Stimulated activated CD4-positive, alpha-beta T cell treated with anti-CD3 and anti-CD28 coated beads, Interleukin-12 subunit alpha, Interleukin-12 subunit beta, amount 100 ng/mL, for 24 hours (primary cell): ENCODE measurements around the gene PCK2.

Experiments
- DNase-seq, 2 experiments: peaks; one replicate each; pipeline ENCODE4 v3.0.0-alpha.2; 2020; ENCODE audit warnings: low read depth in 2 of 2

PCK2 gene

DNA sequence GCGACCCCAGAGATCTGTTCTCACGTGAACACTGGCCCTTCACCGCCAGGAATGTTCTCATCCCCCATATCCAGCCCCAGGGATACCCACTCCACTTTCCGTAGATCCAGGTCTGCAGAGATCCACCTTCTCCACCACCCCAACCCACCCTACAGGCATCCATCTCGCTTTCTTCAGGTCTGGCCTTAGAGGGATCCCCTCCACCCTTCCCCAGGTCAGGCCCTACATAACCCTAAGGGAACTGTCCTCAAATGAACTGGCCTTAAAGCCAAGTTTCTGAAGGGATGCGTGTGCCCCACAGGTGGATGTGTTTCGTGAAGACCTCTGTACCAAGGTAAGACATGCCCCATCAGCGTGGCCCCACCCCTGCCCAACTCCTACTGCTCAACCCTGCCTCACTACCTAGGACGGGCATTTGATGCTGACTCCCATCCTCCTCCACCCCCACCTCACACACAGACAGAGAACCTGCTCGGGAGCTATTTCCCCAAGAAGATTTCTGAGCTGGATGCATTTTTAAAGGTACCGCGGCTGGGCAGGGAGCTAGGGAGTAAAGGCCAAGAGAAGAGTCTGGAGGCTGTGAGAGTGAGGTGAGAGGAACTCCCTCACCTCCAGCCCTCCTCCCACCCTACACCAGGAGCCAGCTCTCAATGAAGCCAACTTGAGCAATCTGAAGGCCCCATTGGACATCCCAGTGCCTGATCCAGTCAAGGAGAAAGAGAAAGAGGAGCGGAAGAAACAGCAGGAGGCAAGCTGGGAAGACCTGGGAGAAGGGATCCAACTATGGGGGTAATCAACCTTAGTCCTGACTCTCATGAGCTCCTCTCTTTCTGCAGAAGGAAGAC is 42.8 kb downstream of the PCK2 start:
- DNase-seq = no peak

DNA sequence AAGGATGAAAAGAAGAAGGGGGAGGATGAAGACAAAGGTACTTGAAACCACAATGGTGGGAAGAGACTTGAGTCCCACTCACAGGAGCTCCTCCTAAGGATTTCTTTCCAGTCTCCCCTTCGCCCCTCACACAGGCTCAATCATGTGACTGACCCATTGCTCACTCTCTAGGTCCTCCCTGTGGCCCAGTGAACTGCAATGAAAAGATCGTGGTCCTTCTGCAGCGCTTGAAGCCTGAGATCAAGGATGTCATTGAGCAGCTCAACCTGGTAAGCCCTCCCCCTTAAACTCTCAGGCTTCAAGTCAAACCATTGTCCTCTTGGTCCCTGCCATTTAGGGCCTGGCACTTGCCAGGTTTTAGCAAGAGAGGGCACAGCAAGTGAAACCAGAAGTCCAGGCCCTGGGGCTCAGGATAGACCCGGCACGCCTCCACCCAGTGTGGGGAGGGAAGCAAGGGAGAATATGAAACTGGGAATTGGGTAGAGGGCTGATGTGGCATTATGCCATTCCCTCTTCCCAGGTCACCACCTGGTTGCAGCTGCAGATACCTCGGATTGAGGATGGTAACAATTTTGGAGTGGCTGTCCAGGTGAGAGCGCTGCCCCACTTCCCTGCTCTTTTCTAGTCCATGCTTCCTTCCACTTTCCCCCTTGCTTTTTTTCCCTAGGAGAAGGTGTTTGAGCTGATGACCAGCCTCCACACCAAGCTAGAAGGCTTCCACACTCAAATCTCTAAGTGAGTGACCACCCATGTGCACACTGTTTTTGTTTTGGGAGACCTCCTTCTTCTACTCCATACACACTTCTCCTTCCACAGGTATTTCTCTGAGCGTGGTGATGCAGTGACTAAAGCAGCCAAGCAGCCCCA is 43.7 kb downstream of the PCK2 start:
- no peak for DNase-seq

DNA sequence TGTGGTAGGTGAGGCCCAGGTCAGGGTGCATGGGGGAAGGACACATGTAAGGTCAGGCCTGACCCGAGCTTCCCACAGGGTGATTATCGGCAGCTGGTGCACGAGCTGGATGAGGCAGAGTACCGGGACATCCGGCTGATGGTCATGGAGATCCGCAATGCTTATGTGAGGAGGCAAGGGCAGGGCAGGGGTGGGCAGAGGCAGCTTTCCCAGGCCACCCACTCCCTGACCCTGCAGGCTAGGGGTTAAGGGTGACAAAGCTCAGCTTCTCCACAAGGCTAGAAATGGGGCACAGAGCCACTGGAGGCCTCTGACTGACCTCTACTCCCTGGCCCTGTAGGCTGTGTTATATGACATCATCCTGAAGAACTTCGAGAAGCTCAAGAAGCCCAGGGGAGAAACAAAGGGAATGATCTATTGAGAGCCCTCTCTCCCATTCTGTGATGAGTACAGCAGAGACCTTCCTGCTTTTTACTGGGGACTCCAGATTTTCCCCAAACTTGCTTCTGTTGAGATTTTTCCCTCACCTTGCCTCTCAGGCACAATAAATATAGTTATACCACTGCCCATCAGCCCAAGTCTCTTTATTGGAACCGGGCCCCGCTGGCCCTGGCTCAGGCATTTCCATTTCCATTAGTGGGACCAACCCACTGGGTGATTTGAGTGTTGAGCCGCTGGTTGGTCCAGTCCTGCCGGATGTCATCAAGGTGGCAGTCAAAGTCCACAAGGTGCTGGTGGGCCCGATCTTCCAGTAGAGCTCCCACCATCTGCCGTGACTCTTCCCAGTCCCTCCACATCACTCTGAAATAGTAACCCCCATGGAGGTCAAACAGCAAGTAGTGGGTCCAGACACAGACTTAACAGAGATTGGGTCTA is 44.5 kb downstream of the PCK2 start:
- no peak for DNase-seq

DNA sequence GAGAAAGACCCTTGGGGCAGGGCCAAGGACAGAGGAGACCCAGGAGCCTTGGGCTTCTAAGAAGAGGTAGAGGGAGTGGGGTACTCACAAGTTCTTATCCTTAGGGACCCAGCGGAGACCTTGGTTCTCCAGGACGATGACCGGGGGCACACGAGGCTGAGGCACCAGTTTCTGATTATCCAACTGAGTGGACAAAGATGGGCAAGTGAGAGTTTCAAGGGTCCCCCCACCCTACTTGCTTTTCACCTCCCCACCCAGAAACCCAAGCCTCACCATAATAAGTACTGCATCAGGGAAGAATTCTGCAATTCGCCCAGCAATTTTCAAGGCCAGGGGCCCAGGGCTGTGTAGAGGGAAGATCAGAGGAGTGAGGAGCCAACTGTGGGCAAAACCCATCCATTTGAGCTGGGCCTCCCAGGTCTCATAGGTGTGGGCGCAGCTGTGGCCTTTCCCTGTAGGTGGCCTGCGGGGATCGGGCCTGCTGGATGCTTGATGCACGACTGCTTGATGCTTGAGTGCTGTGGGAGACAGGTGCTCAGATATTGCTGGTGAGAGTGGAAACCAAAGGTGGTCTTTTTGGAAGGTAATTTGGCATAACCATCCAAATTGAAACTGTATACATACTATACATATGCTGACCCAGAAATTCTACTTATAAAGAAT is 45.3 kb downstream of the PCK2 start:
- DNase-seq = no peak

DNA sequence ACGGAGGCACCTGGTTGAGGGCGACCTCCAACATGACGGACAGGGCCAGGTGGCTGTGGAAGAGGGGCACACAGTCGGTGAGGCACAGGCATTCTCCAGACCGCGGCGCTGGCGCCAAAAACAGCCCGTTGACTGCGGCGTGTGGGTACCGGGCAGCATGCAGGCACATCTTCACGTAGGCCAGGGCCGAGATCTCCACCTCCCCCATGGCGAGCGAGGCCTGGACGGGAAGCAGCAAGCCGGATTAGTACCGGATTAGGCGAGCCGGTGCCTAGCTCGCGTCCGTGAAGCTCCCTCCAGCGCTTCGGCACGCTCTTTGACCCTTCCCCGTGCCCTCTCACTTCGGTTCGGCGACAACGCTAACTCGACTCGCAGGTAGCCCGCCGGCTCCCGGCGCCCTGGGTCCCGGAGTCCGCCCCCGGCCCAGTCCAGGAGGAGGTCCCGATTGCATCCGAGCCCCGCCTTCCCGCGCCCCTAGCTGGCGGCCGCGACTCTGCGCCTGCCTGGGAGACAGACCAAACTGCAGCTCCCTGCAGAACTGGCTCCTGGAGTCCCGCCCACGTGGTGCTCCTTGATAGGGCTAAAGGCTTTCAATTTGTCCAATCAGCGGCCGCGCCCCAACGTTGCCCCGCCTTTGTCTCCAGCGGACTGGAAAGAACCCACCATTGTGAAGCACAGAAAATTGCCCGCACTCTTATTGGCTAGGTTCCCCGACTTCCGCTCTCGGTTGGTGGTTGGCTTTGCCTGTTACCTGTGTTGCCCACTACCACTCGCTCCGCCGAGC is 47.2 kb downstream of the PCK2 start, which contains the start of gene EMC9:
Gene EMC9 (minus strand): TSS at position 495 of the 784 bp plus-strand sequence. CDS start 287 bp downstream, at position 208.
- peak; percentile 99 to 100 for DNase-seq

DNA sequence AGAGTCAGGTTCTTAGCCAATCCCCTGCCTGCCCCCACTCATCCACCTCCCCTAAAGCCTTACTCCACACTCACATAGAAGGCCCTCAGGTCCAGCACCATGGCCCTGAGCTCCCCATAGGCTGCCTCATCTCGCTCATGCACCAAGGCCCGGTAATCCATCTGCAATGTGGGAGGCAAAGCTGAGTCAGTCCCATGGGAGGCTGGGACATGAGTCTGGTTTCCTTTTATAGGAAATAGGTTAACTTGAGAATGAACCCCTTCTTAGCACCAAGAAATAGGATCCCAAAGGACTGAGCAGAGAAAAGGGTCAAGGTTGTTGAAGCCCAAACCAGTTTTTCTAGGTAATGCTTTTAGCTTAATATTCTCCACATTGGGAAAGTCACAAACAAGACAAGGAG is 49.4 kb downstream of the PCK2 start:
- no peak for DNase-seq

DNA sequence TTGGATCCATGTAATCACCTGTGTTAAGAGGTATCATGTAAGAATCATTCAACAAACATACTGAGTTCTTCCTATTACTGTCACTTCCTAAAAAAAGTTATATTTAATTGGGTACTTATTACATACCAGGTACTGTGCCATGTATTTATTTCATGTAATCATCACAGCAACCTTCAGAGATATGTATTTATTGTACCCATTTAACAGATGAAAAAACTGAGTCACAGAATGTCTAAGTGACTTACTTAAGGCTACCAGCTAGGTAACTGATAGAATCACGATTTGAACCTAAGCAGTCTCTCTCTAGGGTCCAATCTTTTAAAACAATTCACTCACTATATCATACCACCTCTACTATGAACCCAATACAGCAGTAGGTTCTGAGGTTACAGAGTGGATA is 50.3 kb downstream of the PCK2 start:
- no peak for DNase-seq

DNA sequence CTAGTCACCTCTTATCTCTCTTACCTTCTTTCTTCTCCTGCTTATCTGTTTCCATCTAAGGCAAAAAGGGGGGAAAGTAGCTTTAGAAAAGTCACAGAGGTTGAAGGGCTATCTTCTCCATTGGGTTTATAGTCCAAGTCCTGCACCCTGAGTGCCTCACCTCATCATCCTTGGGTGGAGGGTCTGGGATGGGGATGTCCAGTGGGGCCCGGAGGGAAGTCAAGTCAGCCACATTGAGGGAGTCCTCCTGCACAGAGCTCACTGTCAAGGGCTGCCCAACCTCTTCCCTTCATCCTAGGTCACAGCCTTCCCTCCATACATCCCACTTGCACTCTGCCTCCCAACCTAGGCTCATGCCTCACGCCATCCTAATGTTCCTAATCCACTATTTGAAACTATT is 51.1 kb downstream of the PCK2 start:
- DNase-seq = no peak

DNA sequence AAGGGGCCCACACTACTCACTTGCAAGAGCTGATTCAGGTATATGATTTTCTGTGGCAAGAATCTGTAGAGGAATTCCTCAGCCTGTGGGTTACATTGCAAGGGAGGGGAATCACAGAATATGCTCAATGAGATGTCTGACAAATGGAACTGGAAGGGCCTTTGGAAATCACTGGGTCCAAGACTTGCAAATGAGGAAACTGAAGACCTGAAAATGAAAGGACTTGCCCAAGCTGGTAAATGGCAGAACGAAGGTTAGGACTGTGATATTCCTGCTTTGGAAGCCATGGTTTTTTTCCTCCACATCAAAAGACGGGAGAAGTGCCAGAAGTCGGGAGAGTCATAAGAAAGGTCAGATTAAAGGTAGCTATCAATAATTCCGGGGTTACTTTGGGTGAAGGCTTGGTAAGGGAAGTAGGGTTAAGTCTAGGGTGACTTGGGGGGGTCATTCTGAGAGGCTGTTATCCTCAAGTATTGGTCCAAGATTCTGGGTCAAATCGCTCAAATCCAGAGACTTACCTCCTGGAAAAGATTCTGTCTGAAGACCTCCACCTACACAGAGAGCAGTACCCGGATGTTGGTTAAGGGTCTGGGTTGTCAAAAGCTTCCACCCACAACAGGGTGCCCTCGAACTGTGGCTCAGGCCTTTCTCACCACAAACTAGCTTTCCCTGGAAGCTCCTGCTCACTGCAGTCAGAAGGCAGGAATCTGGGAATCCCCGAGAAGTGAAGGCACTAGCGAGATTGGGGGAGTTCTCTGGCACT is 51.8 kb downstream of the PCK2 start:
- no peak for DNase-seq

DNA sequence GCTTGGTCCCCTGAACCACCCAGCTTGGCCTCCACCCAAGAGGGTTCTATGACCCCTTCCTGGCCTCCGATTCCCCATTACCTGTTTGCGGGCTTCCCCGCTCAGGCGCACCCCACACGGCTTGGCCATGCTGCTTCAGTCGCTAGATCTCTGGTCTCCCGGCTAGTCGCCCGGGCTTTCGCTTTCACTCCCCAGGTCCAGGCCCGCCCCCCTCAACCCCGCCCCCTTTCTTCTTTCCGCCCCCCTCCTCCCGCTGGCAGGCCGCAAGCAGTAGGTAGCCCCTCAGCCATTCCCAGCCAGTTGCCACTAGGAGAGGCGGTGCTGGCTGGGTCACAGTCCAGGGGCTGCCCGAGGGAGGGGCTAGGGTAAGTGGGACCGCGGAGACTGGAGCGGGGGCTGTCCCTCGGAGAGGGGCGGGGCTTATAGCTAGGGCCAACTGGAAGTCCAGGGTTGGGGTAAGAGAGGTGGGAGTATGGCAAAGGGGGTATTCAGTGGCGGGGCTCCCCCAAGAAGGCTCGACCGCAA is 52.4 kb downstream of the PCK2 start, which contains the start of gene PSME2:
Gene PSME2 (minus strand): TSS at position 158 of the 525 bp plus-strand sequence. CDS start 29 bp downstream, at position 129.
- peak; percentile 78 to 93 for DNase-seq

DNA sequence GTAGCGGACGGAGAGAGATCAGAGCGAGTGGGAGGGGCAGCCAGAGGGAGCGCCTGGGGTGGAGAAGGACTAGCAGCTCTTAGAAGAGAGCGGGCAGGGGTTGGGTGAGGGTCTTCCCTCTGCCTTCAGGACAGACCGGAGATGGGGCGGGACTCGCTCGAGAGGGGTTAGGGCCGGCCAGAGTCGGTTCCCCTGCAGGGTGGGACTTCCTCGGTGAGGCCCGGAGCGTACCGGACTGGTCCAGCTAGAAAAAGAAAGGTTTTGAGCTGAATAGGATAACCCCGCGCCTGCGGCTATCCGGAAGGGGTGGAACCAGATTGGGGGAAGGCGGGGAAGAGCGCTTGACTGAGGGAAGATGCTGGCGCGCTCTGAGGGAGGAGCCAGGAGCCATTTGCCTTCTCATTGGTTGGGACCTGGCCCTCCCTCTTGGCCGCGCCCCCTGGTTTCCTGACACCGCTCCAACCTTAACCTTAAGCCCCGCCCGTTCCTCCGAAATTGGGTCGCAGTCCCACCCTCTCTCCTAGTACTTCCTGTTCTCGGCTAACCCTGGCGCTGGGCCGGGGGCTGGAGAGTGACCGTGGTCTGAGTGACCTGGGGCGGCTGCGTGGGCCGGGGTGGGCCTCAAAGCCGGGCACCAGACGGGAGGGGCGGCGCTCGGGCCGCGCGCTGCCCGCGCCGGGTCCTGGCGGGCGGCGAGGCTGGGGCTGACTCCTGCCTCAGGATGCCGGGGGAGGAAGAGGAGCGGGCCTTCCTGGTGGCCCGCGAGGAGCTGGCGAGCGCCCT is 53.1 kb downstream of the PCK2 start, which contains the start of gene RNF31:
Gene RNF31 (plus strand): TSS at position 521 of the 783 bp plus-strand sequence. CDS start 201 bp downstream, at position 722.
- DNase-seq = peak; percentile 93 to 99

DNA sequence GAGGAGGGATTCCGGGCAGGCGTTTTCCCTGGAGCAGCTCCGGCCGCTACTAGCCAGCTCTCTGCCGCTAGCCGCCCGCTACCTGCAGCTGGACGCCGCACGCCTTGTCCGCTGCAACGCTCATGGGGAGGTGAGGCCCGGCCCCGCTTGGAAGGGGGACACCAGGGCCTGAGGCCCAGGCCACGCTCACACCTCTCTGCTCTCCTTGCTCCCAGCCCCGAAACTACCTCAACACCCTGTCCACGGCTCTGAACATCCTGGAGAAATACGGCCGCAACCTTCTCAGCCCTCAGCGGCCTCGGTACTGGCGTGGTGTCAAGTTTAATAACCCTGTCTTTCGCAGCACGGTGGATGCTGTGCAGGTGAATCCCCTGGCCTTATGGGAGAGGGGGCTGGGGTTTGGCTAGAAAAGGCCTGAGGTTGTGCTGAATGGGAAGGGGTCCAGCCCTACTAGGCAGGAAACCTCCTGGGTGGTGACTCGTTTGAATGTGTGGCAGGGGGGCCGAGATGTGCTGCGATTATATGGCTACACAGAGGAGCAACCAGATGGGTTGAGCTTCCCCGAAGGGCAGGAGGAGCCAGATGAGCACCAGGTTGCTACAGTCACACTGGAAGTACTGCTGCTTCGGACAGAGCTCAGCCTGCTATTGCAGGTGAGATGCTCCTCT is 53.8 kb downstream of the PCK2 start:
- no peak for DNase-seq

DNA sequence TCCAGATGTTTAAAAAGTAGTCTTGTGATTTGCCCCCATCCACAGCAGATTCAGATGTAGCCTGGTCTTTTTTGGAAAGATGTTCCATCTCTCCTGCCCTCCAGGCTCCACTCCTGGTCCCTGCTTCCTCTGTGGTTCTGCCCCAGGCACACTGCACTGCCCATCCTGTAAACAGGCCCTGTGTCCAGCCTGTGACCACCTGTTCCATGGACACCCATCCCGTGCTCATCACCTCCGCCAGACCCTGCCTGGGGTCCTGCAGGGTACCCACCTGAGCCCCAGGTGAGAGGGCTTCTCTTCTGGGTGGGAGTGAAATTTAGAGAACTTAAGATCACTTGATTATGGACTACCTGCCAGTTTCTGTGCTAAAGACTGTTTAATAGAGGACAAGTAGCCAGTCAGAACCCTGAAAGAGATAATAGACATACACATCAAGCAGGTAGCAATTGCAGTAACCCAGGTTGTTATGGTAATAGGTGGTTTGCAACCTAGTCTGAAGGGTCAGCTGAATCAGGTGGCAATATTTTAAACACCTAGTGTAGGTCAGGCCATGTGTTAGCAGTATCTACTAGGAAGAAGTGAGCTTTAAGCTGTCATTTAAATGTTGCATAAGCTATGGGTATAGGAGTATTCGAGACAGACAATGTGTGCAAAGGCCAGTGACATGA is 55.3 kb downstream of the PCK2 start:
- no peak for DNase-seq

DNA sequence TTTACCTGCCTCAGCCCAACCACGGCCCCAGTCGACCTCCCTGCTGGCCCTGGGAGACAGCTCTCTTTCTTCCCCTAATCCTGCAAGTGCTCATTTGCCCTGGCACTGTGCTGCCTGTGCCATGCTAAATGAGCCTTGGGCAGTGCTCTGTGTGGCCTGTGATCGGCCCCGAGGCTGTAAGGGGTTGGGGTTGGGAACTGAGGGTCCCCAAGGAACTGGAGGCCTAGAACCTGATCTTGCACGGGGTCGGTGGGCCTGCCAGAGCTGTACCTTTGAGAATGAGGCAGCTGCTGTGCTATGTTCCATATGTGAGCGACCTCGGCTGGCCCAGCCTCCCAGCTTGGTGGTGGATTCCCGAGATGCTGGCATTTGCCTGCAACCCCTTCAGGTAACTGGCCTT is 56.0 kb downstream of the PCK2 start:
- DNase-seq = no peak

DNA sequence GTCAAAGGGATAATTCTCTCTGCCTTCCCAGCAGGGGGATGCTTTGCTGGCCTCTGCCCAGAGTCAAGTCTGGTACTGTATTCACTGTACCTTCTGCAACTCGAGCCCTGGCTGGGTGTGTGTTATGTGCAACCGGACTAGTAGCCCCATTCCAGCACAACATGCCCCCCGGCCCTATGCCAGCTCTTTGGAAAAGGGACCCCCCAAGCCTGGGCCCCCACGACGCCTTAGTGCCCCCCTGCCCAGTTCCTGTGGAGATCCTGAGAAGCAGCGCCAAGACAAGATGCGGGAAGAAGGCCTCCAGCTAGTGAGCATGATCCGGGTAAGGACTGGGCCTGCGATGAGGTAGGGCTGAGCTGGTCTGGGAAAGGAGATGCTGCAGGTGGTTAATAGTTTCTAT is 56.5 kb downstream of the PCK2 start:
- no peak for DNase-seq

DNA sequence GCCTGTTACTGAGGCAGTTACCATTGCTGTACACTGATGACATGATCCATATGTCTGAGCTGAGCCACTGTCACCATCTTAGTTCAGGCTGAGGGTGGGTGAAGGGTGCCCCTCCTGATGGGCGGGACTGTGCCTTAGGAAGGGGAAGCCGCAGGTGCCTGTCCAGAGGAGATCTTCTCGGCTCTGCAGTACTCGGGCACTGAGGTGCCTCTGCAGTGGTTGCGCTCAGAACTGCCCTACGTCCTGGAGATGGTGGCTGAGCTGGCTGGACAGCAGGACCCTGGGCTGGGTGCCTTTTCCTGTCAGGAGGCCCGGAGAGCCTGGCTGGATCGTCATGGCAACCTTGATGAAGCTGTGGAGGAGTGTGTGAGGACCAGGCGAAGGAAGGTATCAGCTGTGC is 56.9 kb downstream of the PCK2 start:
- no peak for DNase-seq

DNA sequence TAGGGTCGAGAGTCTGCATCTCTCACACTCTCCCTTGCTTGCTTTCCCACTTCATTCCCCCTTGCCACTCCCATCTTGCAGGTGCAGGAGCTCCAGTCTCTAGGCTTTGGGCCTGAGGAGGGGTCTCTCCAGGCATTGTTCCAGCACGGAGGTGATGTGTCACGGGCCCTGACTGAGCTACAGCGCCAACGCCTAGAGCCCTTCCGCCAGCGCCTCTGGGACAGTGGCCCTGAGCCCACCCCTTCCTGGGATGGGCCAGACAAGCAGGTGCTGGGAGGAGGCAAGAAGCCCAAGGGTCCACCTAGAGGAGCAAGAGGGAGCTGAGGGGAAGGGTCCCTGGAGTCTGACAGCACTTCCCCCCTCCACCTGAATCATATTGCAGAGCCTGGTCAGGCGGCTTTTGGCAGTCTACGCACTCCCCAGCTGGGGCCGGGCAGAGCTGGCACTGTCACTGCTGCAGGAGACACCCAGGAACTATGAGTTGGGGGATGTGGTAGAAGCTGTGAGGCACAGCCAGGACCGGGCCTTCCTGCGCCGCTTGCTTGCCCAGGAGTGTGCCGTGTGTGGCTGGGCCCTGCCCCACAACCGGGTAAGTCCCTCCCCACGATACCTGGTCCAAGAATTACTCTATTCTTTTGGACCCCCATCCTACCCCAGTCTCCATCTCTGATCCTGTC is 57.4 kb downstream of the PCK2 start:
- DNase-seq = no peak
